Measurements from ENCODE around the gene ZNF512. TPM values are rescaled to one million over a fixed set of nuclear protein-coding genes. Genes with fewer than 3 reads are reported as not detected.
"Not testable (repeated sequence)": the region's sequence is repeated elsewhere in the genome, so short reads cannot be mapped to it uniquely, and the experiment has no call there.

Gene ZNF512
- polyA plus RNA-seq, 1 donor from 2014 or later = 27.6 TPM

DNA sequence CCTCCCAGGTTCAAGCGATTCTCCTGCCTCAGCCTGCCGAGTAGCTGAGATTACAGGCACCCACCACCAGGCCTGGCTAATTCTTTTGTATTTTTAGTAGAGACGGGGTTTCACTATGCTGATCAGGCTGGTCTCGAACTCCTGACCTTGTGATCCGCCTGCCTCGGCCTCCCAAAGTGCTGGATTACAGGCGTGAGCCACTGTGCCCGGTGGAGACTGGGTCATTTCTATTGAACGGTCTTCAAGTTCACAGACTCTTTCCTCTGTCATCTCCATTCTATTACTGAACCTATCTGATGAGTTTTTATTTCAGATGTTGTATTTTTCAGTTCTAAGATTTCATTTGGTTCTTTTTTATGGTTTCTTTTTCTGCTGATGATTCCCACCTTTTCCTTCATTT, 12.6 kb downstream of the ZNF512 start:
- Mint-ChIP-seq H3K36me3 (peaks cover 27% of the 10 kb centered on the region), H3K4me3 (peak overlapping the region in 1 of 4 donors; percentile 70), H3K9me3 (peaks cover 0 to 14% (median 3%) of the 10 kb centered on the region in 3 donors), H3K4me1 (peaks cover 11 to 19% (median 12%) of the 10 kb centered on the region in 3 donors)
- H3K27ac Mint-ChIP-seq, H3K27me3 Mint-ChIP-seq: not testable (repeated sequence)

DNA sequence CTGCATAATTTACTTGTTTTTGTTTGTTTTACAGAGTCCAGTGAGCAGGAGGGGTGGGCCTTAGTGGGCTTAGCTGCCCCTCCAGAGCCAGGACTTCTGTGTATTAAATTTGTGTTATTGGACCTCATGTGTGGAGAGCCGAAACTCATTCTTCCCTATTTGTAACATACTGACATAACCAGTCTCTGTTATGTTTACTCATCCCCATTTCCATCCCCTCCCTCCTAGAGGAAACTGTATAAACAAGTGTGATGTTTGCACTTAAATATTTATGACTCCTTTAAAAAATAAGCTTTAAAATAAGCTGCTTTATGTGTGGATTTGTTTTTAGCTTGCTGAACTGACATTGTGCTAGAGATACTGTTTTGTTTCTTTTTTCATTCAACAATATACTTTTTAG, 13.8 kb downstream of the ZNF512 start:
- no peaks in the 10 kb centered on the region for H3K27me3 Mint-ChIP-seq
- peaks cover 0 to 10% (median 3%) of the 10 kb centered on the region in 3 donors for H3K9me3 Mint-ChIP-seq
- H3K4me3 Mint-ChIP-seq = no peak overlapping the region
- H3K4me1 Mint-ChIP-seq = peaks cover 10 to 19% (median 12%) of the 10 kb centered on the region in 3 donors
- H3K36me3 Mint-ChIP-seq = peaks cover 24% of the 10 kb centered on the region
- H3K27ac Mint-ChIP-seq = peak overlapping the region in 1 of 3 donors; percentile 46

DNA sequence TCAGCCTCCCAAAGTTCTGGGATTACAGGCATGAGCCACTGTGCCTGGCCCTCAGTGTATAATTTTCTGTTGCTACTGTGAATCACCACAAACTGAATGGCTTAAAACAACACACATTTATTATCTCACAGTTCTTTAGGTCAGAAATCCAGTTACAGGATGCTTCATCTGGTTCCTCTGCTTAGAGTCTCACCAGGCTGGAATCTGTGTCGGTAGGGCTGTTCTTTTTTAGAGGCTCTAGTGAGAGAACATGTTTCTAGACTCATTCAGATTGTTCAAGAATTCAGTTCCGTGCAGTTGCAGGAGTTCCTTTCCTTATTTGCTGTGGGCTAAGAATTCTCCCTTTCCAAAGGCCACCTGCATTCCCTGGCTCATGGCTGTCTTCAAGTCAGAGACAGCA, 23.8 kb downstream of the ZNF512 start:
- Mint-ChIP-seq H3K4me1 (peaks cover 0 to 3% (median 3%) of the 10 kb centered on the region in 3 donors), H3K27me3 (no peaks in the 10 kb centered on the region), H3K36me3 (peaks cover 3% of the 10 kb centered on the region), H3K27ac (no peak overlapping the region), H3K4me3 (no peak overlapping the region), H3K9me3 (no peaks in the 10 kb centered on the region)

DNA sequence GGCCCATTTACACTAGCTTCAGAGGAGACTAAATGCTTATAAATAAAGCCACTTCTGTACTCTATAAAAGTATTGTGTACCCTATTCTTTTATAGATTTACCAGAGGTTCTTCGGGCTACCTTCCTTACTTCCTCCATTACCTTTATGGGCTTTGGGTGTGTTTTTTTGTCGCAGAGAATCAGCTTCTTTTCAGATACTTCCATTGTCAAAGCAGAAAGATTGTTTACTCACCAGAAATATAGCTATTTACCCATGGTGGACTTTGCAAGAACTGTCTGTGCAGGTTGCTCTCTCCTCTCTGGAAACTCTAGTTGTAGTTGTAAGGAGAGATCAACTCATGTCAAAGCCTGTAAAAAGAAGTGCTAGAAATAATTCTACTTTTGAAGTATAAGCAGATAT, 31.1 kb downstream of the ZNF512 start:
- peaks cover 7% of the 10 kb centered on the region for H3K36me3 Mint-ChIP-seq
- no peak overlapping the region for H3K4me3 Mint-ChIP-seq
- H3K27me3 Mint-ChIP-seq = no peaks in the 10 kb centered on the region
- H3K4me1 Mint-ChIP-seq = no peaks in the 10 kb centered on the region
- H3K27ac Mint-ChIP-seq = no peak overlapping the region
- H3K9me3 Mint-ChIP-seq = no peaks in the 10 kb centered on the region

DNA sequence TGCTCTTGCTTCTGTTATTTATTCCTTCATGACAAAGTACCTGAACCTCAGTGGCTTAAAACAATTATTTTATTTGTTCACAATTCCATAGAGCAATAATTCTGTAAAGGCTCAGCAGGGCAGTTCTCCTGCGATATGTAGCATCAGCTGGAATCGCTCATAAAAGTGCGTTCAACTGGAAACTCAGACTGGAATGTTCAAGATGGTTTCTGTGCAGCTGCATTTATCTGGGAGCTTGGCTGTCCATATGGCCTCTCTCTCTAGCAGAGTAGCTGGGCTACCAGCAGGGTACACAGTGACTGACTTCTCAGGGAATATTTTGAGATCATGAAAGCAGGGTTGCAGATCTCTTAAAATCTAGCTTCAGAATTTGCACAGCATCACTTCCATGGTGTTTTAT, 32.5 kb downstream of the ZNF512 start:
- Mint-ChIP-seq H3K36me3 (peaks cover 7% of the 10 kb centered on the region), H3K9me3 (no peaks in the 10 kb centered on the region), H3K4me3 (no peak overlapping the region), H3K27ac (no peak overlapping the region), H3K4me1 (no peaks in the 10 kb centered on the region), H3K27me3 (no peaks in the 10 kb centered on the region)

DNA sequence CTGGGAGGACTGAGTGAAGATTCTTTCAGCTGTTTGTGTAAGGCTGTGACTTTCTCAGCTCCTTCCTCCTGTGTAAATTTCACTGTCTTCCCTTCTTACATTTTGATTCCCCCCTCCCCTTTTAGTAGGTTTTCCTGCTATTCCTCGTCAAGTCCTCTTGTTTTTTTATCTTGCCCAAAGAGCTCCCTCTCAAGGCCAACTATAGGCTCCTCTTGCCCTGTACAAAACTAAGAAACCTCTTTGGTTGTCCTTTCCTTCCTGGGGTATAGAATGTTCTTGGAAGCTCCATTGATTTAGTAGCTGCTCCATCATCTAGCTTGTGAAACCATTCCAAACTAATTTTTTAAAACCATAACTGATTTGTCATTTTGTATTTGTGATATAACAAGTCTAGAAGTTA, 38.7 kb downstream of the ZNF512 start:
- H3K27me3 Mint-ChIP-seq = no peaks in the 10 kb centered on the region
- H3K36me3 Mint-ChIP-seq = peaks cover 8% of the 10 kb centered on the region
- no peak overlapping the region for H3K27ac Mint-ChIP-seq
- H3K4me3 Mint-ChIP-seq = no peak overlapping the region
- H3K4me1 Mint-ChIP-seq = no peaks in the 10 kb centered on the region
- no peaks in the 10 kb centered on the region for H3K9me3 Mint-ChIP-seq

DNA sequence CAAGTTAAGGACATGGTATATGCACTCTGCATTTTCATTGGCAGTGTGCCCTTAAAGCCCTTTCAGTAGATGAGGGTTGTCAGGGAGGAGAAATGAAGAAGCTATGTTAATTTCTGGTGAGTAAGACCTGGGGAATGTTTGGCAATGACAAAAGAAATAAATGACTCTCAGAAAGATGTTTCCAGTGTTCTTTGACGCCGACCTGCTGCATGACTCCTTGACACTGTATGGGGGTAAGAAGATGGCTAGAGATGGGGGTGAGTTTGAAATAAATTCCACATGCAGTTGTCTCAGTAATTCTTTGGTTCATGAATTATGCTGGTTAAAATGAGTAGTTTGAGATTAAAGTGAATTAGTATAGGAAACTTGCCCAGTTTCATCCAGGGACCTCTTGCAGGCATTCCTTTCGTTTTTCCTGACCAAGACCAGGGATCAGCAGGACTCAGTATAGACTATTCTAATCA, 40.1 kb downstream of the ZNF512 start:
- Mint-ChIP-seq H3K4me1 (peaks cover 0 to 4% (median 0%) of the 10 kb centered on the region in 3 donors), H3K36me3 (peaks cover 5% of the 10 kb centered on the region), H3K4me3 (peak overlapping the region in 1 of 4 donors; percentile 53), H3K9me3 (no peaks in the 10 kb centered on the region), H3K27me3 (no peaks in the 10 kb centered on the region), H3K27ac (no peak overlapping the region)

DNA sequence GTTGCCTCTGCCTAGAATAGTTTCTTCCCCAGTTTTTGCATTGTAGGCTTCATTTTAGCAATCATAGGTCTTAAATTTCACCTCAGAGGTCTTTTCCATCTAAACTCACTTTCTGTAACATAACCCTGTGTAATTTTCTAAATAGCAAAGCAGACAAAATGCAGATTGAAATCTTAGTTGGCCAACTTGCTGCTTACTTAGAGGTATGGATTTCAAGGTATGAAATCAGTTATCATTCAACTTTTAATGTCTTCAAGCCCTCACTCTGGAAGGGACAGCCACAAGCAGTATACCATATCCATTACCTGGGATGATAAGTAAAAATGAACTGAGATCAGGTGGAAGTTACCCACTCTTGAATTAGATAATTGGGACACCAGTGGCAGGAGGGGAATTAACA, 42.1 kb downstream of the ZNF512 start:
- Mint-ChIP-seq H3K4me1 (peaks cover 0 to 7% (median 0%) of the 10 kb centered on the region in 3 donors), H3K27ac (peak overlapping the region in 1 of 3 donors; percentile 48), H3K9me3 (no peaks in the 10 kb centered on the region), H3K4me3 (no peak overlapping the region), H3K27me3 (no peaks in the 10 kb centered on the region), H3K36me3 (peaks cover 3% of the 10 kb centered on the region)

DNA sequence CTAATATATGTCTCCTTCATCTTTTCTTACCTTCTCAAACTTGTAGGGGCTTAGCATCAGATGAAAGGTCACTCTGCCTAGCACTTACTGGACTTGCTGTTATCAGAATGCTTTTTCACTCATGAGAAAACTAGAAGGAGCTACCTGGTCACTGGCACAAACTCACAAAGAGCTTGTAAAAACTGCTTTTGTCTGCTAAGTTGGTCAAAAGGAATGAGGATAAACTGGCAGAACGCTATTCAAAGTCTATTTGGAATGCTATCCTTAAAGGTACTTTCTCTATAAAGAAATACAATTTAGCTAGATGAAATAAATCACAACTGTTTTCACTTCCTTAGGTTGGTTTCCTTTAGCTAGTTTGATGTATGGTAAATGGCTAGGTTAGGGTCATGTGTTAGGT, 43.5 kb downstream of the ZNF512 start:
- H3K27ac Mint-ChIP-seq, H3K36me3 Mint-ChIP-seq, H3K4me1 Mint-ChIP-seq, H3K4me3 Mint-ChIP-seq, H3K9me3 Mint-ChIP-seq, H3K27me3 Mint-ChIP-seq: not testable (repeated sequence)

DNA sequence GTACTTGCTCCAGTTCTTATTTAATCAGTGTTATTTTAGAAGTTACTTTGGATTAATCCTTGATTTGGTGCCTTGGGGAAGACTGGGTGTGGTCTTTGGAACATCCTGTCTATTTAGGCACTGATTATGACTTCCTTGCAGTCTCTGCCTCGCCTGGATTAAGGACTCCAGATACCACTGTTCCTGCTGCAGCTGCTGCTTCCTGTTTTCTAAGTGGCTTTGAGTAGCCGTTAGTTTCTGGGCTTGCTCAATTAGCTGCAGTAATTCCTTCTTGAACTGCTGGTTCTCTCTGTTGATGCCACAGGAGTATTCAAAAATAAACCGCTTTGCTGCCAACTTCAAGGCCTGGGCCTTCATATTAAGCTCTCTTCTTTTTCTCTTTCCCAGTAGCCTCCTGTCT, 44.1 kb downstream of the ZNF512 start:
- H3K9me3 Mint-ChIP-seq, H3K36me3 Mint-ChIP-seq, H3K27me3 Mint-ChIP-seq, H3K4me3 Mint-ChIP-seq: not testable (repeated sequence)
- Mint-ChIP-seq H3K27ac (peak overlapping the region in 1 of 3 donors; percentile 87), H3K4me1 (peaks cover 0 to 12% (median 2%) of the 10 kb centered on the region in 3 donors)

DNA sequence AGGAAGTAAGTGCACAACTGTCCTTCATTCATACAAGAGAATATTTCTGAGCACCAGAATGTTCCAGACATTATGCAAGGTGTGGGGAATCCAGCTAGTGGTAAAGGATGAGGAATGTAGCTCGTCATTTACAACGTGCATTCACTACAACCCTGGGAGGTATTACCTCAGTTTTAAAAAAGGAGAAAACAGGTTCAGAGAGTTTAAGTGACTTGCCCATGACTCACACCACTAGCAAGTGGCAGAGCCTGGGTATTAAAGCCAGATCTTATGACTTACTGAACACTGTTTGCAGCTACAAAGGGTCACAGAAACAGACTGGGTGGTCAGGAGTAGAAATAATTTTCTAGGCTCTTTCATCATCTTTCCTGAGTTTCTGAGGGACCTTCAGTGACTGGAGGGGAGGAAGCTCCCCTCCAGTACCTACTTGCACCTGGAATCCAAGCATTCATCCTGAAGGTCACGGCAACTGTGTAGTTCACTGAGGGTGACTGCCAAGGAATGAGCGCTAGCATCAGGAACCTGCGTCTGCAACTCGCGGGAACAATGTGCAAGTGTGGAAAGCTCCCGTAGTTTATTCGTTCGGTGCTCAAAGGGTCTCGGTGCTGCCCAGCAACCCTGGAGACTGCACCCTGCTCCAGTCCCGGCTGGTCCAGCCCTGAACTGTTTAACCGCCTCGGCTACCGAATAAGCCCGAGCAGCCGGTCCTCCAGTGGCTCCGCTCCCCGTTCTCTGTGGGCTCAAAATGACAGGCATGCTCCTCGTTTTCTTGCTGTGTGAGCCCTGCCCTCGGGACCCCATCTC, 45.3 kb downstream of the ZNF512 start:
- Mint-ChIP-seq H3K4me3 (peak overlapping the region in 1 of 4 donors; percentile 43), H3K4me1 (peaks cover 0 to 13% (median 2%) of the 10 kb centered on the region in 3 donors), H3K9me3 (no peaks in the 10 kb centered on the region)

DNA sequence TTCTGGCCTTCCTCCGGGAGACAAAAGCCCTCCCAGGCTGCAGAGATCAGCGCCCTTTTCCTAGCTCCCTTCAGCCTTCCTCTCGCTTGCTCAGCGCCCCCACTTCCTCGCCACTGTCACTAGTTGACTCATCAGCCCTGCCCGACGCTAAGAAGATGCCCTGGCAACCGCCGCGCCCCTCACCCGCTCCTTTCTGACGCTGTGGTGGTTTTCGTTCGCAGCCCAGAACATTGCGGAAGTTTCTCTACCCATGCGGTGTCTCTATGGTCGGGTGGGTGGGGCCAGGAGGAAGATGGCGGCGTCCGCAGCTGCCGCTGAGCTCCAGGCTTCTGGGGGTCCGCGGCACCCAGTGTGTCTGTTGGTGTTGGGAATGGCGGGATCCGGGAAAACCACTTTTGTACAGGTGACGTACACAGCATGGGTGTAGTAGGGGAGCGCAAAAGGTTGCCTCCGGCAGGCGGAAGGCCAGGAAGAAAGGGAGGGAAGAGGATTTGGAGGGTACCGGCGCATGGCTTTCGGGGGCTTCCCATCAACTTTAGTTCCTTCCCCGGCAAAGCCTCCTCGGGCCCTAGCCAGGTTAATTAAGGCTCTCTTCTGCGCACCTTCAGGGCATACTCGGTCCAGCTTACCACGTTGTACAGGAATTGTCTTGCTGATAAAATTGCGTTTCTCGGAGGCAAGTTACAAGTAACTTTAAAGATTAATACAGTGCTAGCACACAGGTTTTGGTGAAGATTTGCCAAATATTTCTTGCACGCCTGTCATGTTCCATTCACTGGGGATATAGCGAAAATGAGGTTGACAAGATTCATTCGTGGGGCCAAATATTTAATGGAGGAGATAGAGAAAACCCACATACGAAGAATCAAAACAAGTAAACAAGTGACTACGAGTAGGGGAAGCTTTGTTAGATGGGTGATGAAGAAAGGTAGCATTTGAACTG, 46.2 kb downstream of the ZNF512 start, which contains the start of the genes CCDC121 and GPN1:
TSS of gene CCDC121 (minus strand) at position 246 of the 943 bp plus-strand sequence. CDS start 1,213 bp downstream, outside the sequence.
TSS of gene GPN1 (plus strand) at position 284 of the 943 bp plus-strand sequence. CDS start at position 293, 9 bp downstream.
- Mint-ChIP-seq H3K27ac (peak within 1 kb of the TSS in 1 of 3 donors; percentile 16), H3K9me3 (no peaks in the 10 kb centered on the region), H3K36me3 (peaks cover 2% of the 10 kb centered on the region), H3K4me3 (peak within 1 kb of the TSS in 1 of 4 donors; percentile 43), H3K27me3 (no peaks in the 10 kb centered on the region), H3K4me1 (peaks cover 0 to 13% (median 4%) of the 10 kb centered on the region in 3 donors)

More for the DNA sequence above, 45.3 kb downstream of the ZNF512 start:
- Mint-ChIP-seq H3K27me3 (no peaks in the 10 kb centered on the region), H3K36me3 (no peaks in the 10 kb centered on the region), H3K27ac (peak overlapping the region in 1 of 3 donors; percentile 16)

DNA sequence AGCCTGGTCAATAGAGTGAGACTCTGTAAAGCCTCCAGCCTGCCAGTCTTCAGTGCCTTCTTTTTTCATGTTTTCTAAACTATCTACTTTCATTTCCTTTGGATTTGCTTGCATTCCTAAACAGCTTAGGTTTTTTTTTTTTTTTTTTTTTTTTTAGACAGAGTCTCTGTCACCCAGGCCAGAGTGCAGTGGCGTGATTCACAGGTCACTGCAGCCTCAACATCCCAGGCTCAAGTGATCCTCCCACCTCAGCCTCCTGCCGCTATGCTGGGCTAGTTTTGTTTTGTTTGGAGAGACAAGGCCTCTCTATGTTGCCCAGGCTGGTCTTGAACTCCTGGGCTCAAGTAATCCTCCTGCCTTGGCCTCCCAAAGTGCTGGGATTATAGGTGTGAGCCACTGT, 47.4 kb downstream of the ZNF512 start:
- H3K4me3 Mint-ChIP-seq = peak overlapping the region in 2 of 4 donors; percentile 39 to 75
- not testable (repeated sequence) for H3K27ac Mint-ChIP-seq, H3K9me3 Mint-ChIP-seq

DNA sequence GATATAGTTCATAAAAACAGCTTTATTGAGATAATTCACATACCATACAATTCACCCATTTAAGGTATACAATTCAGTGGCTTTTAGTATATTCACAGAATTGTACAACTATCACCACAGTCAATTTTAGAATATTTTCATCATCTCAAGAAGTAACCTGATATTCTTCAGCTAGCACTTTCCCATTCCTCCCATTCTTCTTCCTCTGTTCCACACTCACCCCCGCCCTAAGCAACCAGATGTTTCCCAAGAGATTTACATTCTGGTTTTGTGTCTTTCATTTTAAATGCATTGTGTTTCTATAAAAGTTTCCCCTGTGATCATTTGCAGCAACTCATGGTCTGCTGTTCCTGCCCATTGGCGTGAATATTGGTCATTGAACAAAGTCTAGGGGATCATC, 51.4 kb downstream of the ZNF512 start:
- Mint-ChIP-seq H3K4me3 (no peak overlapping the region), H3K9me3 (no peaks in the 10 kb centered on the region), H3K27ac (no peak overlapping the region), H3K27me3 (no peaks in the 10 kb centered on the region), H3K4me1 (peaks cover 0 to 7% (median 4%) of the 10 kb centered on the region in 3 donors), H3K36me3 (peaks cover 4% of the 10 kb centered on the region)

More for the DNA sequence above, 47.4 kb downstream of the ZNF512 start:
- H3K27me3 Mint-ChIP-seq, H3K36me3 Mint-ChIP-seq: not testable (repeated sequence)
- peaks cover 0 to 13% (median 4%) of the 10 kb centered on the region in 3 donors for H3K4me1 Mint-ChIP-seq

DNA sequence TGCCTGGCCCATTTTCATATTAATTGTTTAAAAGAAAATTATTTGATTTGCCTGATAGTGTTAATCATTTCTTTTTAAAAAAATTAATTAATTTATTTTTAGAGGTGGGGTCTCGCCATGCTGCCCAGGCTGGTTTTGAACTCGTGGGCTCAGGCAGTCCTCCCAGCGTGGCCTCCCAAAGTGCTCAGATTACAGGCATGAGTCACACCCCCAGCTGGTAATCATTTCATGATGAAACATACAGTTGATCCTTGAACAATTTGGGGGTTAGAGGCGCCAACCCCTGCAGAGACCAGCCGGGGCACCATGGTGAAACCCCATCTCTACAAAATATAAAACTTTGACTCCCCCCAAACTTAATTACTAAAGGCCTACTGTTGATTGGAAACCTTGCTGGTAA, 53.9 kb downstream of the ZNF512 start:
- H3K9me3 Mint-ChIP-seq = no peaks in the 10 kb centered on the region

More for the DNA sequence above, 53.9 kb downstream of the ZNF512 start:
- Mint-ChIP-seq H3K36me3 (peaks cover 9% of the 10 kb centered on the region), H3K27me3 (no peaks in the 10 kb centered on the region), H3K27ac (no peak overlapping the region), H3K4me1 (peaks cover 0 to 2% (median 1%) of the 10 kb centered on the region in 3 donors), H3K4me3 (no peak overlapping the region)

Measured in IgD-negative memory B cell (primary cell).